Activated B cell treated with CpG ODN at 0.5 μM for 24 hours (primary cell): ENCODE measurements around the gene CTAGE9. TPM values are rescaled to one million over a fixed set of nuclear protein-coding genes. Genes with fewer than 3 reads are reported as not detected.
"Not testable (repeated sequence)": the region's sequence is repeated elsewhere in the genome, so short reads cannot be mapped to it uniquely, and the experiment has no call there.

Experiments
- ATAC-seq: fragments of 200-7000 bp; cut with Tn5 transposase; one replicate; pipeline ENCODE4 v1.10.0; 2021; ENCODE audit warnings: low read depth, mild to moderate bottlenecking, moderate library complexity
- CTCF ChIA-PET: fragments of 350-600 bp; sonication (Branson Sonifier 250); formaldehyde crosslinking; loops from one replicate; lab custom pipeline; 2021; ENCODE audit warnings: antibody characterized with exemption; lab: Charles Lee
- POLR2A ChIA-PET: fragments of 350-600 bp; sonication (Branson Sonifier 250); formaldehyde crosslinking; loops from one replicate; lab custom pipeline; 2021; ENCODE audit warnings: antibody characterized with exemption; lab: Charles Lee
- DNase-seq: peaks from one replicate; pipeline ENCODE4 v3.0.0; 2022
- H3K27ac Mint-ChIP-seq: one replicate; pipeline ENCODE4 v1.8.0; 2020; ENCODE audit warnings: mixed read lengths
- H3K27me3 Mint-ChIP-seq: one replicate; pipeline ENCODE4 v1.8.0; 2021; ENCODE audit warnings: mixed read lengths
- H3K36me3 Mint-ChIP-seq: one replicate; pipeline ENCODE4 v1.8.0; 2021; ENCODE audit warnings: low read depth, mixed read lengths
- H3K4me1 Mint-ChIP-seq: one replicate; pipeline ENCODE4 v1.8.0; 2021; ENCODE audit warnings: mixed read lengths
- H3K4me3 Mint-ChIP-seq: one replicate; pipeline ENCODE4 v1.8.0; 2020; ENCODE audit warnings: mild to moderate bottlenecking, mixed read lengths
- H3K9me3 Mint-ChIP-seq: one replicate; pipeline ENCODE4 v1.8.0; 2020; ENCODE audit warnings: mixed read lengths
- intact Hi-C: fragments of 100-400 bp; cut with micrococcal nuclease; formaldehyde crosslinking; loops from one replicate; pipeline ENCODE4 v1.15.1; 2024
- total RNA-seq: library from RNA; stranded (reverse); gene quantifications from 2 replicates; pipeline ENCODE4 v1.2.3, GENCODE V29; 2022
- TF ChIP-seq, protein P1 (sequence below): fragments of 200-600 bp; IDR thresholded peaks from one replicate; pipeline ENCODE4 v1.8.0; 2022; ENCODE audit warnings: antibody characterized with exemption, mild to moderate bottlenecking

Gene CTAGE9, protein sequence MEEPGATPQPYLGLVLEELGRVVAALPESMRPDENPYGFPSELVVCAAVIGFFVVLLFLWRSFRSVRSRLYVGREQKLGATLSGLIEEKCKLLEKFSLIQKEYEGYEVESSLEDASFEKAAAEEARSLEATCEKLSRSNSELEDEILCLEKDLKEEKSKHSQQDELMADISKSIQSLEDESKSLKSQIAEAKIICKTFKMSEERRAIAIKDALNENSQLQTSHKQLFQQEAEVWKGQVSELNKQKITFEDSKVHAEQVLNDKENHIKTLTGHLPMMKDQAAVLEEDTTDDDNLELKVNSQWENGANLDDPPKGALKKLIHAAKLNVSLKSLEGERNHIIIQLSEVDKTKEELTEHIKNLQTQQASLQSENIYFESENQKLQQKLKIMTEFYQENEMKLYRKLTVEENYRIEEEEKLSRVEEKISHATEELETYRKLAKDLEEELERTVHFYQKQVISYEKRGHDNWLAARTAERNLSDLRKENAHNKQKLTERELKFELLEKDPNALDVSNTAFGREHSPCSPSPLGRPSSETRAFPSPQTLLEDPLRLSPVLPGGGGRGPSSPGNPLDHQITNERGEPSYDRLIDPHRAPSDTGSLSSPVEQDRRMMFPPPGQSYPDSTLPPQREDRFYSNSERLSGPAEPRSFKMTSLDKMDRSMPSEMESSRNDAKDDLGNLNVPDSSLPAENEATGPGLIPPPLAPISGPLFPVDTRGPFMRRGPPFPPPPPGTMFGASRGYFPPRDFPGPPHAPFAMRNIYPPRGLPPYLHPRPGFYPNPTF
- not detected in 2 replicates for total RNA-seq

DNA sequence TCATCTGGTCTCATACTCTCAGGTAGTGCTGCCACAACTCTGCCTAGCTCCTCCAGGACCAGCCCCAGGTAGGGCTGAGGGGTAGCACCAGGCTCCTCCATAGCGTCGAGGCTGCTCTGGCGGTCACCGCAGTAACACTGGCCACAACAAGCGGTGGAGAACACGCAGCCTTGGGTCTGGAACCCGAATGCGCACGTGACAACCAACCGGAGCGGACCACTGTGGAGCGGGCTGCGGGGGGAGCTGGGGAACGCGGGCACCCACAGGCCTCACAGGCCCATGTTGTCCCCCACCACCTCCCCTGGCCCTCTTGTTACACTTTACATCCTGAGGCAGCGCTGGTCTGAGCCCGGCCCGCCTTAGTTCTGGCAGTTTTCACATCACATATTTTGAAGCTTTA, at the start of gene CTAGE9:
TSS of gene CTAGE9 (minus strand) at position 101 of the 400 bp plus-strand sequence. CDS start at position 101, 0 bp downstream.
- H3K4me1 Mint-ChIP-seq, H3K36me3 Mint-ChIP-seq, CTCF ChIA-PET, H3K27ac Mint-ChIP-seq, H3K9me3 Mint-ChIP-seq, H3K27me3 Mint-ChIP-seq, DNase-seq, intact Hi-C loops, H3K4me3 Mint-ChIP-seq, POLR2A ChIA-PET, ATAC-seq: not testable (repeated sequence)

DNA sequence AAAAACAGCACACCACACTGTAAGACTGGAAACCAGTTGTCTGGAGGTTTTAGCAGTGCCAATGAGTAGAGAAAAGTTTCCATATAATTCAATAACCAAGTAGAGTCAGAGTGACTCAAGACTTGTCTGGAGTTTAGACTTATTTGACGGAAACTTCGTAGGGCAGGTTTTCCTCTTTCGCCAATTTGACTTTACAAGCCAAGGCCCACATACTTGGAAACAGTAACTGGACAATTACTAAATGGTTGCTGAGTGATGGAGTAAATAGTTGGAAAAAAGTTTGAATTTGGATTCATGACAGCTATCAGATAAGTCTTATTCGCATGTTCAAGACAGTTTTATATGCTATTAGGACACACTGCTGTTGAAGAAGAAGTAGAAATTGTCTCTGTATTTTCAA, 48.1 kb upstream of the CTAGE9 start:
- ChIA-PET CTCF (no interaction called here), POLR2A (no interaction called here)
- intact Hi-C loops: no loop called here
- H3K36me3 Mint-ChIP-seq: no peaks in the 10 kb centered on the region
- H3K9me3 Mint-ChIP-seq: no peaks in the 10 kb centered on the region
- peaks cover 9% of the 10 kb centered on the region for H3K27me3 Mint-ChIP-seq
- TF ChIP-seq, protein P1, sequence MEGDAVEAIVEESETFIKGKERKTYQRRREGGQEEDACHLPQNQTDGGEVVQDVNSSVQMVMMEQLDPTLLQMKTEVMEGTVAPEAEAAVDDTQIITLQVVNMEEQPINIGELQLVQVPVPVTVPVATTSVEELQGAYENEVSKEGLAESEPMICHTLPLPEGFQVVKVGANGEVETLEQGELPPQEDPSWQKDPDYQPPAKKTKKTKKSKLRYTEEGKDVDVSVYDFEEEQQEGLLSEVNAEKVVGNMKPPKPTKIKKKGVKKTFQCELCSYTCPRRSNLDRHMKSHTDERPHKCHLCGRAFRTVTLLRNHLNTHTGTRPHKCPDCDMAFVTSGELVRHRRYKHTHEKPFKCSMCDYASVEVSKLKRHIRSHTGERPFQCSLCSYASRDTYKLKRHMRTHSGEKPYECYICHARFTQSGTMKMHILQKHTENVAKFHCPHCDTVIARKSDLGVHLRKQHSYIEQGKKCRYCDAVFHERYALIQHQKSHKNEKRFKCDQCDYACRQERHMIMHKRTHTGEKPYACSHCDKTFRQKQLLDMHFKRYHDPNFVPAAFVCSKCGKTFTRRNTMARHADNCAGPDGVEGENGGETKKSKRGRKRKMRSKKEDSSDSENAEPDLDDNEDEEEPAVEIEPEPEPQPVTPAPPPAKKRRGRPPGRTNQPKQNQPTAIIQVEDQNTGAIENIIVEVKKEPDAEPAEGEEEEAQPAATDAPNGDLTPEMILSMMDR: no peak
- H3K4me3 Mint-ChIP-seq: no peak overlapping the region
- no peak overlapping the region for H3K27ac Mint-ChIP-seq
- H3K4me1 Mint-ChIP-seq: no peaks in the 10 kb centered on the region
- no peak for ATAC-seq
- DNase-seq: no peak

GRCh38 chr6:131756039-131756438, 45.2 kb upstream of the CTAGE9 start:
- intact Hi-C loops: no loop called here
- no peak for ATAC-seq

DNA sequence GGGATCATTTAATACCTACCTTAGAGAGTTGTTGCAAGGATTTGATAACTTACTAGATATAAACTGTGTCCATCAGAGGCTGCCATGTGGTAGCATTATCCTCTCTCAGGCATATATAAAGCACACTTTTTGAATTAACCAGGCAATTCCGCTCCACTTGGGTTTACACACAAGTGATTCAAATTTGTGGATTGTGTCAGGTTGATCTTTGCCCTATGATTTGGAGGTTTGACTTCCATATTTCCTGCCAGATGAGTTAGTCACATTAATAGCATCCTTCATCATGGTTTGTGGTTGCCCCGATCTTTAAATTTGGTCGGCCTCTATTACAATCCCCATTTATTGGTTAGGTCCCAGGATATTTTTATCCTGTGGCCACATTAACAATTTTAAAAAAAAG, 44.8 kb upstream of the CTAGE9 start:
- Mint-ChIP-seq H3K27ac (no peak overlapping the region), H3K4me3 (no peak overlapping the region), H3K36me3 (no peaks in the 10 kb centered on the region), H3K27me3 (peaks cover 11% of the 10 kb centered on the region), H3K4me1 (no peaks in the 10 kb centered on the region), H3K9me3 (no peaks in the 10 kb centered on the region)
- ChIA-PET POLR2A (no interaction called here), CTCF (no interaction called here)
- intact Hi-C loops: no loop called here
- TF ChIP-seq, protein P1: no peak
- no peak for DNase-seq
- ATAC-seq: no peak

More at GRCh38 chr6:131756039-131756438, 45.2 kb upstream of the CTAGE9 start:
- TF ChIP-seq, protein P1: no peak
- H3K4me1 Mint-ChIP-seq: no peaks in the 10 kb centered on the region
- no peaks in the 10 kb centered on the region for H3K9me3 Mint-ChIP-seq
- no peak overlapping the region for H3K4me3 Mint-ChIP-seq
- no peaks in the 10 kb centered on the region for H3K36me3 Mint-ChIP-seq
- CTCF ChIA-PET: no interaction called here
- POLR2A ChIA-PET: no interaction called here
- no peak for DNase-seq
- peaks cover 11% of the 10 kb centered on the region for H3K27me3 Mint-ChIP-seq
- H3K27ac Mint-ChIP-seq: no peak overlapping the region

DNA sequence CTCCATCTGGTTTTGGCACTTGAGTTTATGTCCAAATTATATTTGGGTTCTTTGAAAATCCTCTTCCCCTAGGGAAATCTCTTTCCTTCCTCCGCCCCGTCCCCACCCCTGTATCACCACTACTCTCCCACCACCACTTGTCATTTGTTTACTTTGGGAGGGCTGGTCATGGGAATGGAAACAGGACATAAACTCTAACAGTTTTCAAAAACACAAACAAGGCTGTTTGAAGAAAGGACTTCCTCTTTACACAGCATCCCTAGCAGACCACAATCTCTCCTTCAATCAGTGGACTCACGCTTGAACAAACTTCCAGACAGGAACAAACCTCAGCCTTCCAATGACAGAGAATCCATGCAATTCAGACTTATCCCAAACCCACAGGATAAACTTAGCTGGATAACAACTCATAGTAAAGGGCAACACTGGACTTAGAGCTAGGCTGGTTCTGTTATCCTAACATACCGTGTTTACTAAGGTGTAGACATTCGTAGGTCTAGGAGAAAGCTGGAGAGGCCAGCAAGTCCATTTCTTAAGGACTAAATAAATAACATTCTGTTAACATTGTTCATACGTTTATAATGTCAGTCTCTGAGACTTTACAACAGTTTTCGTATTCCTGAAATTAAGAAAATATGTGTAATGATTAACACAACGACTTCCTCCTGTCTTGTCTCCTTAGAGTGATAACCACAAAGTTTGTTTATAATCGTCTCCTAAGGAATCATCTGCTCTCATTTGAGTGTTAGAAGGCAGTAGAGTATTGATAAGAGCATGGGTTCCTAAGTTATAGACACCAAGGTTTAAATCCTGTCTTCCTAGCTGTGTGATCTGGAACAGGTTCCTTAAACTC, 44.1 kb upstream of the CTAGE9 start:
- Mint-ChIP-seq H3K9me3 (no peaks in the 10 kb centered on the region), H3K27me3 (peaks cover 11% of the 10 kb centered on the region), H3K4me3 (no peak overlapping the region), H3K36me3 (no peaks in the 10 kb centered on the region), H3K27ac (no peak overlapping the region), H3K4me1 (no peaks in the 10 kb centered on the region)
- ChIA-PET POLR2A (no interaction called here), CTCF (no interaction called here)
- ATAC-seq: no peak
- intact Hi-C loops: no loop called here
- TF ChIP-seq, protein P1: no peak
- no peak for DNase-seq
